SK-N-MC (cell line): Measurements from ENCODE around the gene GFOD2.

Experiments
- EZH2 ChIP-seq: fragments of 200-600 bp; sonication (generic); IDR thresholded peaks from one replicate; pipeline ENCODE4 v1.6.1; 2017; ENCODE audit warnings: antibody characterized with exemption
- POLR2AphosphoS5 ChIP-seq: IDR thresholded peaks from 2 replicates; pipeline ENCODE4 v1.6.1; 2012; ENCODE audit warnings: mild to moderate bottlenecking, low read depth, low read length, borderline replicate concordance

DNA sequence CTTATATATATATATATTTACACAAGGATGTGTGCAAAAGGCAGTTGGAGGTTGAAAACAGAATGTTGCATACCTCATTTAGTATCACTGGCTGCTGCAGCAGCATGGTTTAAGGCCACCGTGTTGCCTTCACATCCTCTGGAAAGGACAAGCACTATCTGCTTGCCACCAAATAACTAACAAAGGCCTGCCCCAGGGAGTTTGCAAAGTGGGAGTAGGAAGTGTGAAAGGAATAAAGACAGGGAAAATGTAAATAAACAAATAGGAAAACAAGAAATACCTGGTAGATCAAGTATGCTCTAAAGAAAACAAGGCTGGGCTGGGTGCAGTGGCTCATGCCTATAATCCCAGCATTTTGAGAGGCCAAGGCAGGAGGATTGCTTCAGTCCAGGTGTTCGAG is 33.5 kb upstream of the GFOD2 start:
- TF ChIP-seq POLR2AphosphoS5 (no peak), EZH2 (no peak)
